HG03469 (cell line): ENCODE measurements around the gene ITGAD.

Experiments
- ATAC-seq: cut with Tn5 transposase; IDR thresholded peaks from one replicate; pipeline ENCODE4 v1.9.1; 2021; ENCODE audit warnings: mild to moderate bottlenecking, moderate library complexity, moderate number of reproducible peaks; ENCODE audit not compliant: unreplicated experiment

The ITGAD gene

GRCh38 chr16:31393056-31393455 lies at the start of gene ITGAD:
Gene ITGAD, plus strand, starts transcription at chr16:31393335. Its CDS starts 26 bp downstream, at chr16:31393361.
- no peak for ATAC-seq

- ATAC-seq = peak; percentile 67
These were observed 48.4 kb upstream of the ITGAD start for GRCh38 chr16:31344712-31345111.

GRCh38 chr16:31347445-31347844 lies 45.7 kb upstream of the ITGAD start:
- no peak for ATAC-seq

GRCh38 chr16:31348579-31348978 lies 44.6 kb upstream of the ITGAD start:
- no peak for ATAC-seq

- no peak for ATAC-seq
These were observed 42.7 kb upstream of the ITGAD start for GRCh38 chr16:31350275-31351005.

- no peak for ATAC-seq
These were observed 41.7 kb upstream of the ITGAD start for GRCh38 chr16:31351246-31351941.

GRCh38 chr16:31351942-31352325 lies 41.2 kb upstream of the ITGAD start:
- ATAC-seq = no peak

GRCh38 chr16:31352376-31353115 lies 40.6 kb upstream of the ITGAD start:
- ATAC-seq = no peak

- ATAC-seq = peak; percentile 62
These were observed 38.5 kb upstream of the ITGAD start, which contains the start of gene ITGAX for GRCh38 chr16:31354394-31355291. Gene ITGAX, plus strand, starts transcription at chr16:31355176. Its CDS starts 79 bp downstream, at chr16:31355255.

- ATAC-seq = no peak
These were observed 37.6 kb upstream of the ITGAD start for GRCh38 chr16:31355431-31356100.

- no peak for ATAC-seq
These were observed 36.4 kb upstream of the ITGAD start for GRCh38 chr16:31356566-31357323.

GRCh38 chr16:31357324-31358109 lies 35.6 kb upstream of the ITGAD start:
- no peak for ATAC-seq

- ATAC-seq = no peak
These were observed 32.9 kb upstream of the ITGAD start for GRCh38 chr16:31360251-31360650.

- no peak for ATAC-seq
These were observed 31.7 kb upstream of the ITGAD start for GRCh38 chr16:31361201-31362110.

- ATAC-seq = no peak
These were observed 30.4 kb upstream of the ITGAD start for GRCh38 chr16:31362476-31363405.

GRCh38 chr16:31363721-31364120 lies 29.4 kb upstream of the ITGAD start:
- no peak for ATAC-seq
